ENCODE data around the gene NCBP3.
"Not testable (repeated sequence)": the region's sequence is repeated elsewhere in the genome, so short reads cannot be mapped to it uniquely, and the experiment has no call there.

The NCBP3 gene

DNA sequence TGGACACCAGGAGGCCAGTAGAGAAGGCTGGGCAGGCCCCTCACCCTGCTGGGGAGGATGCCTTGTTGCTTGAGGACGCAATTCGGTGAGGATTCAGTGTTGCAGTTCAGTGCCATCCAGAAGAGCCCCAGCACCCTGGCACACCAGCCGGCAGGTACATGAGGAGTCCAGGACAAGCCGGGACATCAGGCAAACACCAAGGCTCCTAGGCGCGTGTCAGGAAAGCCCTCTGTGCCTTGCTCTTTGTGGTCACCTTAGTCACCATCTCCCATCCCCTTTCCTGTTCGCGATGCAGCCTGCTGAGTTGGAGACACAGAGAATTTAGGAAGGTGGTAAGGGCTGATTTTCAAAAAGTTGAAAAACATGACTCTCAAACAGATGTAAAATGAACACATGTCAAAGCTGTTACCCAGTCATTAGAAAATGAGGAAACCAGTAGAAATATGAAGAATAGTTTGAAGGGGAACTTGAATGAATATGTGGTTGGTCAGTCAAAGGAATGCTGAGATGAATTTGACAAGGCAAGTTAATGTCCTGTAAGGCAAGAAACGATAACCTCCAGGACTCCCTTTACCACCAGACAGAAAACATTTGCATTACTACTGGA, 2.3 kb upstream of the NCBP3 start:
- no peak for DNase-seq (ENCODE audit: low read depth in 2 of 2)

DNA sequence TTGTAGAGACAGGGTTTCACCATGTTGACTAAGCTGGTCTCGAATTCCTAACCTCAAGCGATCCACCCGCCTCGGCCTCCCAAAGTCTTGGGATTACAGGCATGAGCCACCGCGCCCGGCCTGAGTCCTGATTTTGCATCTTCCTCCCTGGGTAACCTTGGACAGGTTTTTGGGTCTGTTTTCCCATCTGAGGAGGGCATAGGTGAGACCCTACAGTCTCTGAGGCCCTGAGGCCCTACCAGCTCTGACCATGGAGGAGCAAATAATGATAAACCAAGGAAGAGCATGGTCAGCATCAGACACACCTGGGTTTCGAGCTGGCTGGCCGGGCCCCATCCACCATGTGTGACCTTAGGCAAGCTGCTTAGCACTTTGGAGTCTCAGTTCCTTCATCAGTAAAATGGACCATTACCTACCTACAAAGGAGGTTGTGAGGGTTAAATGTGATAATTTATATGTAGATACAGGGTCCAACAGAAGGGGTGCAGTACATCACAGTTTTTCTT, 1.2 kb upstream of the NCBP3 start:
- no peak for DNase-seq (ENCODE audit: low read depth in 2 of 2)

DNA sequence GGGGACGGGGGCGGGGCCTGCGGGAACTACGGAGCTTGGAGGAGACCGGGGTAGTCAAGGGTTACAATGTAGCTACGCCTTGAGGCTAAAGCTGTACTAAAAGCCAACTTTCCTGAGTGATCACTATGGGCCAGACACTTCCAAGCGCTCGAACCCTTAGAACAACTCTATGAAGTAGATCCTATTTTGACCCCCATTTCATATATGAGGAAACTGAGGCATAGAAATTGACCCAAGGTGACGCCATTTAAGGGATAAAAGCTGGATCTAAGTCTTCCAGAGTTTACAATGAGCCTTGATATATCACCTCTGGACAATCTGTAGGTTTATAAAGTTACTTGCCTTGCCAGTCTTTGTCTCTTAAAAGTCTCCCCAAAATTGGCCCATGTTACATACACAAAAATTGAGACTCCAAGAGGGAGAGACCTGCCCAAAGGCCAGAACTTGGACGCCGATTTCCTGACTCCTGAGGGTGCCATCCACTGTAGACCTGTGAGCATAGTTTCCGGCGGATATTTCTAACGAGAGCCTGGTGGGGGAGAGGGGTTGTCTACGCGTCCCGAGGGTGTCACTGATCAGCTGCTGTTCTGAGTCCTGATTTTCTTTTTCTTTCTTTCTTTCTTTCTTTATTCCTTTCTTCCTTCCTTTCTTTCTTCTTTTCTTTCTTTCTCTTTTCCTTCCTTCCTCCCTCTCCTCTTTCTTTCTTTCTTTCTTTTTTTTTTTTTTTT, 555 bp upstream of the NCBP3 start:
- DNase-seq (ENCODE audit: low read depth in 2 of 2), result no peak

DNA sequence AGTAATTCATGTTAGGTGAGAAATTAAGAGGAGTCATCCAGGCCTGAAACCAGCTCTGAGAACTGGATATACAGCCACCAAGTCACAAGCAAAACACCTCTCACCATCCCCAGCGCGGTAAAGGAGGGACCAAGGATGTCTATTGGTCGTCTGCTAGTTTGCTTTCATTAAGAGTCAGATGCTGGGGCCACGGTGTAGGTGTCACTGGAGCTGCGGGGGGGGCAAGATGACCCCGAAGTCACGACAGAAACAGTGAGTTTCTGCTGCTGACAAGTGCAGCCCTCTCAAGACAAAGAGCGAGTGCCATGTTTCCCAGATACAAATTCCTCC, 790 bp downstream of the NCBP3 start:
- DNase-seq (ENCODE audit: low read depth in 2 of 2), result no peak

DNA sequence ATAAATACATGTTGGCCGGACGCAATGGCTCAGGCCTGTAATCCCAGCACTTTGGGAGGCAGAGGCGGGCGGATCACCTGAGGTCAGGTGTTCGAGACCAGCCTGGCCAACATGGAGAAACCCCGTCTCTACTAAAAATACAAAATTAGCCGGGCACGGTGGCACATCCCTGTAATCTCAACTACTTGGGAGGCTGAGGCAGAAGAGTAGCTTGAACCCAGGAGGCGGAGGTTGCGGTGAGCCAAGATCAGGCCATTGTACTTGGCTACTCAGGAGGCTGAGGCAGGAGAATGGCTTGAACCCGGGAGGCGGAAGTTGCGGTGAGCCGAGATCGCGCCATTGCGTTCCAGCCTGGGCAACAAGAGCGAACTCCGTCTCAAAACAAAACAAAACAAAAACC, 1.5 kb downstream of the NCBP3 start:
- not testable (repeated sequence) for DNase-seq (ENCODE audit: low read depth in 2 of 2)

DNA sequence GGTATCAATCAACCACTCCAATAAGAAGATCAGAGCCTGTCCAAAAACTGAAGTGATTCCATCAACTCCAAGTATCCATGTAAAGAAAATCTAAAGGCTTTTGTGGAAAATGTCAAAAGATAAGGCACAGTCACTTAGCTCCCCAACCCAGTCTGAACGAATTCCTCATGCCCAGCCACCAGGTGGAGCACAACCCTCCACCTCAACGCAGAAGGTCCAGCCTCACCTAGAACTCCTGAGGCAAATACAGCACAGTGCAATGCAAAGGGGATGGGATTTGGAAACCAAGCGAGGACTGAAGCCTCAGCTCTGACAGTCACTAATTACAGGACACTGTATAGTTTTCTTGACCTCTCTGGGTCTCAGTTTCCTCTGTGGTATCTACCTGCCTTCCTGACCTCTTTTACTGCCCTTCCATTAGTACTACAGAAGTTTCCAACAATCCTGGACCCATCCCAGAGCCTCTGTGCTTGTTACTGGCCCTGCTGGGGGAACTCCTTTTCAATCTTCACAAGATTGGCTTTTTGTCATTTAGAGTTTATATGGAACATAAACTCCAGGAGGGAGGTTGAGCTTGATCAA, 2.0 kb downstream of the NCBP3 start:
- DNase-seq (ENCODE audit: low read depth in 2 of 2), result no peak

DNA sequence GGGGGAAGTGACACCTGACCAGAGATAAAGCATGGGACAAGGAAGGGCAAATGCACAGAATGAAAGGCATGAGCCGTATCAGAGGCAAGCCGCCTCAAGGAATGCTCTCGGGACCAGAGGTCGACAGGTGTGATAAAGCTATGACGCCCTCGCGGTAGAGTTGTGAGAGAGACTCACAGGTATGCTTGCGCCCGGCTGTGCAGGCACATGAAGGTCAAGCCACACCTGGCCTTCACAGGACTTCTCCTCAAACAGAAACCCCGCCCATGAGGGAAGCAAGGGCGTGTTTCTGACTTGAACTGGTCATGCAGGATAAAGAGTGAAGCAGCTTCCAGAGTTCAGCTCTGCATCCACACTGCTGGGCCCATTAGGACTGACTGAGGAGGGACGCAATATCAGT, 7.8 kb downstream of the NCBP3 start:
- DNase-seq (ENCODE audit: low read depth in 2 of 2), result no peak

DNA sequence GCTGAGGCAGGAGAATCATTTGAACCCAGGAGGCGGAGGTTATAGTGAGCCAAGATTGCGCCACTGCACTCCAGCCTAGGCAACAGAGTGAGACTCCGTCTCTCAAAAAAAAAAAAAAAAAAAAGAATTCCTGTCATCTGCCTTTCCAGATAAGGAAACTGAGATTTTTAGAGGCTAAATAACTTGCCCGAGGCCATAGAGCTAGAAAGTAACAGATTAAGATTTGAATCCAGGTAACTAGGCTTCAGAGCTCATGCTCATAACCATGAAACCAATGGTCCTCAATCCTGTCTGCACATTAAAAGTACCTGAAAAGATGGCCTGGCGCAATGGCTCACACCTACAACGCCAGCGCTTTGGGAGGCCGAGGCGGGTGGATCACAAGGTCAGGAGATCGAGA, 9.5 kb downstream of the NCBP3 start:
- no peak for DNase-seq (ENCODE audit: low read depth in 2 of 2)

DNA sequence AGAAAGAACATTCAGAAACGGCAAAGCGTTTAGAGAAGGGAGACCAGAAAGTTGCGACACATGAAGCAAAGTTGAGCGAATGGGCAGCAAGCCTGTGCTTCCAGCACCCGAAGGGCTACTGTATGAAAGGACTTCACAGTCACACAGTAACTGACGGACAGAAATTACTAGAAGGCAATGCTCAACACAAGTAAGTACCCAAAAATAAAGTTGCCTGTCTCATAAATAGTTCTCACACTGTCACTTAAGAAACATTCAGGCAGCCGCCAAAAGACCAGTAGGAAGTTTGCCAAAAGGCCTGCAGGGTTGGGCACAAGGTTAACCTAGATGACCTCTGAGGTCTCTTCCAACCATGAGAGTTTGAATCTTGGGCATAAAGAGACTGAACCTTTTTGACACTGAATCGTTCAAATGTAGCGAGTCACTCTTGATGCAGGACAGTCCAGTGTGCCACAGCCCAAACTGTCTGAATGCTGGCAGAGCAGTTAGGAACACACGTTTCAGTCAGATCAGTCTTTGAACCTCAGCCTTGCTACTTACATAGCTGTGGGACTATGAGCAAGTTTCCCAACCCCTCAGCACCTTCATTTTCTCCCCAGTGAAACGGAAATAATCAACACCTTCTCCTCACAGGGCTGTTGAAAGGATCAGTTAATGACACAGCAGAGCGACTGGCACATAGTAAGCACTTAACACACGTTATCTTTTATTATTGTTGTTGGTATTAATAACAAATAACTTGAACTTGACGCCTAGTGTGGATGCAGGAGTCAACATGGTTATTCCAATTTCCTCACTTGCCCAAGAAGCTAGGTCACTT, 10.4 kb downstream of the NCBP3 start:
- DNase-seq (ENCODE audit: low read depth in 2 of 2), result no peak

DNA sequence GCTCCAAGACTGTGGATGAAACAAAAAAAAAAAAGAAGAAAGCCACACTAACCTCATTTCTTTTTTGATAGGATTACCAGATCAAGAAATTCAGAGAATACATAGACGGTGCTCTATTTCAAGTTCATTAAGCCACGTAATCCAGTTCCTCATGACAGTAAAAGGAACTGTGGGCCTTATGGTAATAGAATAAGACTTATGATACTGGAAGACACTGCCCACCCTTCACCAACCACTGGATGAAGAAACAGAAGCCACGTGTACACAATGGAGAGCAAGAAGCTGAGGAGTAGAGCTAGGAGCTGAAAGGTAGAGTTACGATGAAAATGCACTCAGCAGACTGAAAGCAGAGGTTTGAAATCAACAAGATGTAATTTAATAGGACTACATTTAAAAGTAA, 11.2 kb downstream of the NCBP3 start:
- DNase-seq (ENCODE audit: low read depth in 2 of 2), result no peak

DNA sequence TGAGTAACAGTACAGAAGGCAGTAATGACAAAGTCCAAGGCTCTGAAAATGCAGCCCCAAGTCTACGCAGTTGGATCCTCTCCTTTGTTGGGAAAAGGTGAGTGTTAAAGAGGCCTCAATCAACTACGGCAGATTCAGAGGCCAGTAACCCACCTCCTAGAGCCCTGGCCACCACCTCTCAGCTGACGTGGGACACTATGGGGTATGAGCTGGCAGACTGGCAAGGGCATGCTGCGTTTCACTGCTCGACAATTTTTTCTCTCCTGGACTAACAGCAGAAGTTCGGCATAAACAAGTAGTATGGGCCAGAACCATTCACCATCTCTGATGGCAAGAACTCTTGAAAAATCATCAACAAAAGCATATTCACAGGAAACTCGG, 17.2 kb downstream of the NCBP3 start:
- DNase-seq (ENCODE audit: low read depth in 2 of 2), result no peak

DNA sequence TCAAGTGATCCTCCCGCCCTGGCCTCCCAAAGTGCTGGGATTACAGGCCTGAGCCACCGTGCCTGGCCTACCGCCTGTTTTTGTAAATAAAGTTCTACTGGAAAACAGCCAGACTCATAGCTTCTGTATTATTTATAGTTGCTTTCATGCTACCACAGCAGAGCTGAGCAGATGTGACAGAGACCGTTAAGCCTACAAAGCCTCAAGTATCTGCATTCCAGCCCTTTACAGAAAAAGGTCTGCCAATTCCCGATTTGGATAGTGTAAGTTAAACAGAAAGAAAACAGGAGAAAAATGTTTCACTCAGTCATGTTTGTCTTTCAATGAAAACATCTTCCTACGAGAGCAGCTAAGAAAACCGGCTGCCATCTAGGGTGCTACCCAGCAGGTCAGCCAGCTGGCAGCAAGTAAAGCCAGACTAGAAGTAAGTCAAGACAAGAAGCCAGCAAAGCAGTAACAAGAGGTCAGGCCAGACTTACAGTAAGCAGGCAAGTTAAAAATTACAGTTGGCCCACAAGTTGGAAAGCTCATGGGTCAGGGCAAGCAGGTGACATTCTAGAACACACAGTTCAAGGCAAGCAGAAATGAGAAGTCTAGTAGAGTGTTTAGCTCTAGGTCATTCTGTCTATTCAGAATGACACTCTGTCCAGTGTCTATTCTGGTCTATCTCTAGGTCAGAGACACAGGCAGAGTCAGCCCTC, 17.7 kb downstream of the NCBP3 start:
- DNase-seq (ENCODE audit: low read depth in 2 of 2), result peak; percentile 23

DNA sequence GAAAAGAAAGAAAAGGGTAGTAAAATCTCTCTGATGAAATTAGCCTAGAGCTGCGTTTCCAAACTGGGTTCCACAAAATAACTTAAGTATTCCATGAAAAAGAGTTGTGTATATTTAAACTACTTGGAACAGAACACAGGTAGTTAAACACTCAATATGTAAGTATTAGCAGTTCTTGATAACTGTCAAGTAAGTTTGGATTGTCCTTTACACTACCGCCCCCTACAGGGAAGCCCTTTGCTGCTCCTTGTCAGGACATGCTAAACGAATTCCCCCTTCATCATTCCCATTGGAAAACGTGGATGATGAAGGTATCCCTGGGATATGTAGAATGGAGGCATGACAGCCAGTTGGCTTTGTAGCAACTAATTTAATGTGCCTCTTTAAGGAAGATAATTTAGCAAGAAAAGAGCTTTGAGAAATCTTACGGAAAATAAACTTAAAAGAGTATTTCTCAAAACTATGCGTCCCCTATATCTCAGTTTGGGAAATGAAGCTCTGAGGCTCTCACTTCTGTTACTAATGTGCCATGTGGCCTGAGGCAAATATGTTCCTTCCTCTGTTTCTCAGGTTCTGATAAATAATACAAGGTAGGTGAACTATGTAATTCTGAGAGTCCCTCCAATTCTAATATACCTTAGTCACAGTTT, 18.8 kb downstream of the NCBP3 start:
- peak; percentile 47 to 49 for DNase-seq (ENCODE audit: low read depth in 2 of 2)

DNA sequence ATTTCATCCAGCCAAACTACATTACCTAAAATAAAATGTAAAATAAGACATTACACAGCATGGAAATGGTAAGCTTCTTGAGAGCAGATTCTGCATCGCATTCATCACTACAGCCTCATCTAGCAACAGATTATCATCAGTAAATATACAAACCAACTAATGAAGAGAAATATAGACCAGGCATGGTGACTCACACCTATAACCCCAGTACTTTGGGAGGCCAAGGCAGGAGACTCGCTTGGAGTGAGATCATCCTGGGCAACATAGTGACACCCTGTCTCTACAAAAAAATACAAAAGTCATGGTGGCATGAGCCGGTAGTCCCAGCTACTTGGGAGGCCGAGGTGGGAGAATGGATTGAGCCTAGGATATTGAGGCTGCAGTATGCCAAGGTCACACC, 19.9 kb downstream of the NCBP3 start:
- no peak for DNase-seq (ENCODE audit: low read depth in 2 of 2)

DNA sequence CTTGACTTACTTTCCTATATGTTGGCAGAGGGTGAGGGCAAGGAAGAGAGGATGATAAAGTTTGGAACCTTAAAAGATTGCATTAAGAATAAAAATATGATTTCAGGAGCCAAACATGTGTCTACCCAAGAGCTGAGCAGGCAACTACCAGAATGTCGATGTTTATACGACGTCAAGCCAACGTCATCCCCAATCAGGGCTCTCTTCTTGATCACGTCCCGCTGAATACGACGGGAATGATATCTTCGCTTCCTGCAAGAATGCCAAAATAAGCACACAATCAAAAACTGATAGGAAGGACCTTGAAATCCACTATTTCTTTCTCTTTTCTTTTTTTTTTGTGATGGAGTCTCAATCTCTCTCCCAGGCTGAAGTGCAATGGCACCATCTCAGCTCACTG, 24.9 kb downstream of the NCBP3 start:
- DNase-seq (ENCODE audit: low read depth in 2 of 2), result no peak

DNA sequence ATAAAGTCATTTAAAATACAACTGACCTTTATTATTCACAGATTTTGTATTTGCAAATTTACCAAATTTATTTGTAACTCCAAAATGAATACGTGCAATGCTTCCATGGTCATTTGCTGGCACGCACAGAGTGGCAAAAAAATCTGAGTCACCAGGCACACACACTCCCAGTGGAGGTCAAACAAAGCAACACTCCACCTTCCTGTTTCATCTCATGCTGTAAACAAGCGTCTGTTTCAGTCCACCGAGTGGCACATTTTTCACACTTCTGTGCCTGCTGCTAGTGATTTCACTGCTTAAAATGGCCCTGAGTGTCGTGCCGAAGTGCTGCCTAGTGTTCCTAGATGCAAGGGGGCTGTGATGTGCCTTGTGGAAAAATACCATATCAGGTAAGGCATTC, 27.3 kb downstream of the NCBP3 start:
- no peak for DNase-seq (ENCODE audit: low read depth in 2 of 2)

DNA sequence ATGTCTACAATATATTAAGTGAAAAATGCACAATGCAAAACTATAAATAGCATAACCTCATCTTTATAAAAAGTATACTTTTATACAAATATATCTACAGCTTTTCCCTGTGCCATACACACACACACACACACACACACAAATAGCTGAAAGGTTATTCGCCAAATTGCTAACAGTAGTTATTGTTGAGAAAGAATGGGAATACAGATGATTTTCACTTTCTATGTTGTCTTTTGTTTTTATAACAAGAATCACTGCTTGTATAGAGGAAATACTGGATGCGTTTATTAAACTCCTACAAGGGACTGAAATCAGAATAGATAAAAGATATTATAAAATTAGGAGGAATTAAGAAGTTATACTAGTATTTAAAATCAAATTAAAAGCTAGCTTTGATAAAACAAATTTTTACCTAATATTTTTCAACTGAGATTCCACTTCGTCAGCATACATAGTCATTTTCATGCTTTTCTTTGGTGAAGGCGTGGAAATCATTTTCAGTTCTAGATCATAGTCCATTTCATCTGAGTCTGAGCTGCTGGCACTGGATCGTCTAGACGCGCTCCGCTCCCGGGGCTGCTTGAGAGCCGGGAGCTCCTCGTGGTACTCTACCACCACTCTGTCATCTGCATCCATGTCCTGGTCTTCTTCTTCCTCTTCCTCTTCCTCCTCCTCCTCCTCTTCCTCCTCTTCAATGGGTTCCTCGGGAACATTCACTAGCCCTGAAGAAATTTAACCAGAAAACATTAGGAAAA, 28.0 kb downstream of the NCBP3 start:
- no peak for DNase-seq (ENCODE audit: low read depth in 2 of 2)

DNA sequence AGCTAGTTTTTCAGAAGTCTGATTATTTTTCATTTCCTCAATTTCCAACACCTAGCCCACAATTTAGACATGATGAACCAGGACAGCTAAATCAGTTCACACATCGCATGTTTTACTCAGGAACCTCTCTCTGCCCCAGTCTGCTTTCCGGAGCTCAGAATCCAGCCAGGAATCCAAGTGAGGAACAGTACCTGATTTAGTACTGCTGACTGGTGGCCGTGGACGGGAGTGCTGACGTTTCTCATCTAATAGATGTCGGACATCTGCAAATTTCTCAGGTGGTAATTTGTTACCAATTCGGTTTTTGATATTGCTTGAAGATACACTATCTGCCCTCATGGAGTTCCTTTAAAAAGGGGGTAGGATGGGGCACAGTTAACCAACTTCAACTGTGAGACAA, 30.1 kb downstream of the NCBP3 start:
- DNase-seq (ENCODE audit: low read depth in 2 of 2), result no peak

DNA sequence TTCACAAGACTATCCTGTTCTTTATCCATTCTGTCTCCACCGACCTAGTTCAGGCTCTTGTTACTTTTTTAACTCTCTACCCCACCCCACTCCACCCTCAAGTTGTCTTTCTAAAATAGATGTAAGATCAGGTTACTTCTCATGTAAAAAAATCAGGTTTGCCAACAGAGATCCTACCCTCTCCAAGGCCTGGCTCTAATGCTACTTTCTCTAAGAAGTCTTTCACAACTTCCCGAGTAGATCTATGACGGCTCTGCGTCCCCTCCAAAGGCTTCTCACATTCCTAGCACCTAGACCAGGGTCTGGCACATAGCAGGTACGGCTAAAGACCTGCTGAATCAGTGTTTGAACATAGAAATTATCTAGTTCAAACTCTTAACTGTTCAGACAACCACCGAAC, 30.9 kb downstream of the NCBP3 start:
- DNase-seq (ENCODE audit: low read depth in 2 of 2), result no peak

DNA sequence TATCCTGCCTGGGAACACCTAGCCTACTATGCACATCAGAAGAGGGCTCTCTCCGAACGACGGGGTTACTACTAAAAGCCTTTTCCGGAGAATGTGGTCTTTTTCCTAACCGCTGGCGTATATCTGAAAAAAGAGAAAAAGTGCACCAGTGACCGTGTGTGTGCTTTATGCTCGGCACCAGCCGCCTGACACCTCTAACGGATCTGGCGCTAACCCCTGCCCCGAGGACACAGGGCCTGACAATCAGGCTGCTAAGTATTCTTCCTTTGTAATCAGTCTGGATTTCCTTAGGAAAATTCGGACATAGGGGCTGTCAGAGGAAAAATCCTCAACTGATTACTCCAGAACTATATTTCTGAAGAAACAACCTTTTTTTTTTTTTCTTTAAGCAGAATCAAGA, 31.7 kb downstream of the NCBP3 start:
- DNase-seq (ENCODE audit: low read depth in 2 of 2), result no peak

DNA sequence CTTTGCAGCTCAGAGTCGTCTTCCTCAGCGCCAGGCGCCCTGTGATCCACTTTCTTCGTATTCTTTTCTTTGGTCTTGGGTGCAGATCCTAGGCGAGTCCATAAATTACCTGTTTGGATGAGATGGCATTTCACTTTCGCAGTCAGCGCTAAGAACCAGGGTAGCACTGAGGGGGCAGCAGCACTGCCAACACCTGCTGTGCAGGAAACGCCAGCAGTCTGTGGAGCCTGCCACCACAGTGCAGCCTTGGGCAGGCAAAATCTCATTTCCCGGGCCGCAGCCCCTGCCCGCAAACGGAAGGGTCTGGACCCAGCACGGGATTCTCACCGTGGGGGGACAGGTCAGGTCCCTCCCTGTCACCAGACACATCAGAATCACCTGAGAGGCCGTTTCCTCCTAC, 32.9 kb downstream of the NCBP3 start:
- no peak for DNase-seq (ENCODE audit: low read depth in 2 of 2)
